ES-I3 (cell line): Measurements from ENCODE around the gene SIK3.
"Not testable (repeated sequence)": the region's sequence is repeated elsewhere in the genome, so short reads cannot be mapped to it uniquely, and the experiment has no call there.

Source experiments
- H3K36me3 ChIP-seq: 2 replicates; pipeline ENCODE4 v1.6.1; 2013; ENCODE audit warnings: mild to moderate bottlenecking, low read length, control low read depth, moderate library complexity; ENCODE audit not compliant: insufficient read depth
- H3K4me1 ChIP-seq: 2 replicates; pipeline ENCODE4 v1.6.1; 2013; ENCODE audit warnings: mild to moderate bottlenecking, control low read depth, low read length; ENCODE audit not compliant: insufficient read depth
- H3K9ac ChIP-seq: 2 replicates; pipeline ENCODE4 v1.6.1; 2013; ENCODE audit warnings: low read depth, mild to moderate bottlenecking, low read length, moderate library complexity
- H3K9me3 ChIP-seq: 2 replicates; pipeline ENCODE4 v1.6.1; 2013; ENCODE audit warnings: mild to moderate bottlenecking, low read length, moderate library complexity; ENCODE audit not compliant: control insufficient read depth, insufficient read depth

The SIK3 gene

GRCh38 chr11:116835042-116835772 lies 263.0 kb downstream of the SIK3 start:
- peak overlapping the region; percentile 41 for H3K9ac ChIP-seq
- H3K36me3 ChIP-seq = no peaks in the 10 kb centered on the region
- peaks cover 10% of the 10 kb centered on the region; the same call in 1 of the 2 replicates for H3K4me1 ChIP-seq
- no peaks in the 10 kb centered on the region for H3K9me3 ChIP-seq

- H3K36me3 ChIP-seq, H3K9ac ChIP-seq, H3K9me3 ChIP-seq: not testable (repeated sequence)
- H3K4me1 ChIP-seq = peaks cover 12% of the 10 kb centered on the region; the same call in 1 of the 2 replicates
Measured at GRCh38 chr11:116834535-116835041, 263.6 kb downstream of the SIK3 start.

- H3K4me1 ChIP-seq = peaks cover 16% of the 10 kb centered on the region; the same call in 1 of the 2 replicates
- no peaks in the 10 kb centered on the region for H3K9me3 ChIP-seq
- H3K9ac ChIP-seq = no peak overlapping the region
- no peaks in the 10 kb centered on the region for H3K36me3 ChIP-seq
Measured at GRCh38 chr11:116833816-116834534, 264.3 kb downstream of the SIK3 start.

GRCh38 chr11:116833491-116833815 lies 264.8 kb downstream of the SIK3 start:
- H3K36me3 ChIP-seq = no peaks in the 10 kb centered on the region
- no peak overlapping the region for H3K9ac ChIP-seq
- no peaks in the 10 kb centered on the region for H3K9me3 ChIP-seq
- H3K4me1 ChIP-seq = peaks cover 16% of the 10 kb centered on the region; the same call in 1 of the 2 replicates

GRCh38 chr11:116832350-116833290 lies 265.6 kb downstream of the SIK3 start:
- H3K9ac ChIP-seq = no peak overlapping the region
- H3K9me3 ChIP-seq = no peaks in the 10 kb centered on the region
- H3K36me3 ChIP-seq = no peaks in the 10 kb centered on the region
- H3K4me1 ChIP-seq = peaks cover 9% of the 10 kb centered on the region; the same call in 1 of the 2 replicates

GRCh38 chr11:116831790-116832349 lies 266.4 kb downstream of the SIK3 start:
- peaks cover 6% of the 10 kb centered on the region; the same call in 1 of the 2 replicates for H3K4me1 ChIP-seq
- no peaks in the 10 kb centered on the region for H3K9me3 ChIP-seq
- no peaks in the 10 kb centered on the region for H3K36me3 ChIP-seq
- H3K9ac ChIP-seq = no peak overlapping the region

- H3K9me3 ChIP-seq = no peaks in the 10 kb centered on the region
- no peak overlapping the region for H3K9ac ChIP-seq
- H3K4me1 ChIP-seq = peaks cover 6% of the 10 kb centered on the region; the same call in 1 of the 2 replicates
- no peaks in the 10 kb centered on the region for H3K36me3 ChIP-seq
Measured at GRCh38 chr11:116830184-116830912, 267.9 kb downstream of the SIK3 start.

- Histone ChIP-seq H3K4me1 (peaks cover 6% of the 10 kb centered on the region; the same call in 1 of the 2 replicates), H3K9me3 (no peaks in the 10 kb centered on the region), H3K36me3 (no peaks in the 10 kb centered on the region), H3K9ac (no peak within 1 kb of the TSS)
Measured at GRCh38 chr11:116829525-116830183, 268.6 kb downstream of the SIK3 start, which contains the start of gene APOC3. Gene APOC3 (plus strand): TSS chr11:116829907. CDS start chr11:116830583, 676 bp downstream.

- no peaks in the 10 kb centered on the region for H3K36me3 ChIP-seq
- H3K9me3 ChIP-seq = no peaks in the 10 kb centered on the region
- H3K9ac ChIP-seq = no peak overlapping the region
- peaks cover 6% of the 10 kb centered on the region; the same call in 1 of the 2 replicates for H3K4me1 ChIP-seq
Measured at GRCh38 chr11:116828632-116829524, 269.4 kb downstream of the SIK3 start.

- no peaks in the 10 kb centered on the region for H3K9me3 ChIP-seq
Measured at GRCh38 chr11:116827461-116827860, 270.8 kb downstream of the SIK3 start.

GRCh38 chr11:116826751-116827431 lies 271.3 kb downstream of the SIK3 start:
- H3K36me3 ChIP-seq = no peaks in the 10 kb centered on the region
- H3K4me1 ChIP-seq = peaks cover 6% of the 10 kb centered on the region; the same call in 1 of the 2 replicates
- no peaks in the 10 kb centered on the region for H3K9me3 ChIP-seq
- no peak overlapping the region for H3K9ac ChIP-seq

More at GRCh38 chr11:116827461-116827860, 270.8 kb downstream of the SIK3 start:
- Histone ChIP-seq H3K4me1 (peaks cover 6% of the 10 kb centered on the region; the same call in 1 of the 2 replicates), H3K36me3 (no peaks in the 10 kb centered on the region), H3K9ac (no peak overlapping the region)
